GM23338 (cell line): ENCODE data around the gene DGKG.

Source experiments
- CTCF ChIP-seq, 2 experiments: fragments of 200-600 bp in 1 of 2; sonication (generic) in 1 of 2; conservative IDR thresholded peaks; 2 replicates each; pipeline versions ENCODE4 v1.5.1 to v1.6.1; 2016 to 2017; ENCODE audit warnings: antibody characterized with exemption in 2 of 2, low read depth in 2 of 2, mild to moderate bottlenecking in 2 of 2, moderate library complexity in 1 of 2
- JUNB ChIP-seq: IDR thresholded peaks from one replicate; pipeline ENCODE4 v1.6.1; 2016; ENCODE audit warnings: antibody characterized with exemption; ENCODE audit not compliant: unreplicated experiment
- POLR2AphosphoS5 ChIP-seq: IDR thresholded peaks from 2 replicates; pipeline ENCODE4 v1.6.1; 2016; ENCODE audit warnings: antibody characterized with exemption, low read depth
- REST ChIP-seq: IDR thresholded peaks from one replicate; pipeline ENCODE4 v1.6.1; 2018; ENCODE audit warnings: antibody characterized with exemption; ENCODE audit not compliant: unreplicated experiment
- ZNF114 ChIP-seq: fragments of 250-450 bp; sonication (Bioruptor Pico); IDR thresholded peaks from 2 replicates; pipeline ENCODE4 v1.5.0; 2020; ENCODE audit warnings: mild to moderate bottlenecking, moderate library complexity
- ZNF331 ChIP-seq: fragments of 250-450 bp; sonication (Bioruptor Pico); IDR thresholded peaks from 2 replicates; pipeline ENCODE4 v1.5.0; 2020; ENCODE audit warnings: low read depth, mild to moderate bottlenecking, moderate library complexity

DNA sequence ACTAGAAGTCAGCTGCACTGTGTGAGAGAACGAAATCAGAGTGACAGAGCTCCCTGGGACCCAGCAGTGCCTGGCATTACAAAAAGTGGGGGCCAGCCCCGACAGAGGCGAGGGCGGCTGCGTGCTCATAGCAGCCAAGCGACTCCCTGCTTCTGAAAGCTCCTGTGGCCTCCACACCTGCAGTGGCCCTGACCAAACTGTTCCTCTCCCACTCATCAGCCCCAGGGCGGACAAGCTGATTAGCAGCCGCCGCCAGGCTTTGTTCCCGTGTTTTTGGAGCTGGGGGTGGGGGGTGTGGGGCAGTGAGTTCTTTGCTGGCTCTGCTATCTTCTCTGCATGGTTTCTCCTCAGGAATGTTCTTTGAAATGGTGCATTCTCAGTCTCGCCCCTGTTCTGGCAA lies 58.1 kb downstream of the DGKG start:
- TF ChIP-seq CTCF (conservative IDR thresholded peaks at IDR 0.05; ENCODE audit: low read depth in 2 of 2) (no peak), ZNF114 (CRISPR knock-in tag) (no peak), POLR2AphosphoS5 (no peak), JUNB (no peak), REST (no peak), ZNF331 (no peak)
